Measurements from ENCODE around the gene FBXO44.

- TF ChIP-seq, protein P1, sequence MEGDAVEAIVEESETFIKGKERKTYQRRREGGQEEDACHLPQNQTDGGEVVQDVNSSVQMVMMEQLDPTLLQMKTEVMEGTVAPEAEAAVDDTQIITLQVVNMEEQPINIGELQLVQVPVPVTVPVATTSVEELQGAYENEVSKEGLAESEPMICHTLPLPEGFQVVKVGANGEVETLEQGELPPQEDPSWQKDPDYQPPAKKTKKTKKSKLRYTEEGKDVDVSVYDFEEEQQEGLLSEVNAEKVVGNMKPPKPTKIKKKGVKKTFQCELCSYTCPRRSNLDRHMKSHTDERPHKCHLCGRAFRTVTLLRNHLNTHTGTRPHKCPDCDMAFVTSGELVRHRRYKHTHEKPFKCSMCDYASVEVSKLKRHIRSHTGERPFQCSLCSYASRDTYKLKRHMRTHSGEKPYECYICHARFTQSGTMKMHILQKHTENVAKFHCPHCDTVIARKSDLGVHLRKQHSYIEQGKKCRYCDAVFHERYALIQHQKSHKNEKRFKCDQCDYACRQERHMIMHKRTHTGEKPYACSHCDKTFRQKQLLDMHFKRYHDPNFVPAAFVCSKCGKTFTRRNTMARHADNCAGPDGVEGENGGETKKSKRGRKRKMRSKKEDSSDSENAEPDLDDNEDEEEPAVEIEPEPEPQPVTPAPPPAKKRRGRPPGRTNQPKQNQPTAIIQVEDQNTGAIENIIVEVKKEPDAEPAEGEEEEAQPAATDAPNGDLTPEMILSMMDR (IDR thresholded peaks at IDR 0.05), result no peak
- TF ChIP-seq POLR2AphosphoS5 (IDR thresholded peaks at IDR 0.05), result no peak
Observed at GRCh38 chr1:11626551-11626950, 28.1 kb upstream of the FBXO44 start.
